Measurements from ENCODE around the gene RBM15. TPM values are rescaled to one million over a fixed set of nuclear protein-coding genes. Genes with fewer than 3 reads are reported as not detected.

RBM15 gene
- total and polyA plus RNA-seq, 2 of the 4 experiments (the other 2 are of a cell fraction) = 6.3 to 31.7 TPM

DNA sequence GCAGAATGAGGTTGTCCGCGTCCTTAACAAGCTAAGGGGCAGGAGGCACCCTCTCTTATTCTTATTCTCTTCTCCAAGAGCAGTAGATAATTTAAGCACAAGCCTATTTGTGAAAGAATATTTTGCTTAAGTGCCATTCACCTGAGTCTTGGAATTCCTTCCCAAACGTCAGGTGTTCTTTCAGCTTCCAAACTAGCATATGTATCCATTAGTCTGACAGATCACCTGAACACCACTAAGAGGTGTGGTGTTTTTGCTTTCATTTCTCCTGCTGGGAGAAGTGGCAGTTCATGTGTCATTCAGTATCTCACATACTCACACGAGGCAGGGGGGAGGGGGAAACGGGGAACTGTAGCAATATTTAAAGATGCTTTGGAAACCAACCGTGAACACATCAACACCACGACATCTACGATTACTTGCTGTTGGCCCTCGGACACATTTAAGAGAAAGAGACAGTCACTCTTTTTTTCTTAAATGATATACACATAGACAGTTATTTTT lies 45.5 kb upstream of the RBM15 start:
- dilution Hi-C loops (cut with HindIII; ENCODE audit: low sequenced_read_pairs, unreplicated experiment) (no loop called here), in situ Hi-C loops (cut with MboI; ENCODE audit: low sequenced_read_pairs) (no loop called here), intact Hi-C loops (cut with micrococcal nuclease) (loop anchor here (5.0 kb wide), 1 partner anchor 46 kb away; no protein-coding TSS in a partner anchor)
- H4K5ac ChIP-seq (ENCODE audit: low read depth, low read length) = no peak overlapping the region
- H2AFZ ChIP-seq (replicated peaks; ENCODE audit: low read length, poor library complexity) = no peak overlapping the region
- CTCF ChIA-PET = no interaction called here
- WGBS, 2 experiments (ENCODE audit: extremely low coverage in 2 of 2, insufficient read length in 1 of 2) = no CpG with 5 or more reads among the region's 9 CpGs
- no peak for ATAC-seq (ENCODE audit: low read depth)
- no peak overlapping the region for H3K4me3 ChIP-seq (ENCODE audit: insufficient read depth, low read depth, low read length)
- no peak overlapping the region for H3K14ac ChIP-seq (replicated peaks; ENCODE audit: low read depth, low read length)
- no peak overlapping the region for H3K9ac ChIP-seq (ENCODE audit: low read depth, low read length)
- no peaks in the 10 kb centered on the region for H3K36me3 ChIP-seq (ENCODE audit: control insufficient read depth, insufficient read depth, low read length)
- DNase-seq = no peak
- H4K8ac ChIP-seq (ENCODE audit: low read depth in 2 of 2, low read length in 2 of 2) = no peak overlapping the region
- H3K56ac ChIP-seq (ENCODE audit: extremely low read depth, insufficient read depth, low read length) = no peak overlapping the region
- no TSS peak for BruUV-seq (replicated peaks)
- H3K23ac ChIP-seq (ENCODE audit: low read depth, low read length) = no peak overlapping the region
- H2AK5ac ChIP-seq (ENCODE audit: low read depth, low read length) = no peak overlapping the region
- H3K27ac ChIP-seq (ENCODE audit: insufficient read depth, low read length) = no peak overlapping the region
- no peaks in the 10 kb centered on the region for H3K9me1 ChIP-seq (ENCODE audit: insufficient read depth, low read length)
- H3K27me3 ChIP-seq (ENCODE audit: control insufficient read depth, insufficient read depth, low read length) = peaks cover 24% of the 10 kb centered on the region
- no peak overlapping the region for H3K18ac ChIP-seq (ENCODE audit: low read depth, low read length)
- no peak overlapping the region for H2BK15ac ChIP-seq (ENCODE audit: low read depth, low read length)
- no peak overlapping the region for H2AK9ac ChIP-seq (replicated peaks; ENCODE audit: low read depth, low read length, poor library complexity)
- TF ChIP-seq RCOR1 (IDR thresholded peaks at IDR 0.05; ENCODE audit: insufficient replicate concordance, low read length) (no peak), MXI1 (IDR thresholded peaks at IDR 0.05; ENCODE audit: borderline replicate concordance, low read depth, low read length) (no peak), BHLHE40 (IDR thresholded peaks at IDR 0.05; ENCODE audit: low read depth, low read length) (no peak), CEBPB (IDR thresholded peaks at IDR 0.05; ENCODE audit: low read depth, low read length) (no peak), MAFK (IDR thresholded peaks at IDR 0.05; ENCODE audit: low read depth, low read length) (no peak), SMC3 (IDR thresholded peaks at IDR 0.05; ENCODE audit: low read depth, low read length) (no peak)
- H3K4me2 ChIP-seq (ENCODE audit: low read depth, low read length) = no peak overlapping the region
- no peaks in the 10 kb centered on the region for H4K20me1 ChIP-seq (ENCODE audit: insufficient read depth, low read length)
- H2BK5ac ChIP-seq (ENCODE audit: low read depth, low read length, poor library complexity, severe bottlenecking) = no peak overlapping the region
- no peaks in the 10 kb centered on the region; the same call in 1 of the 2 replicates for H3K4me1 ChIP-seq (ENCODE audit: control insufficient read depth, insufficient read depth, low read length)
- no peak overlapping the region for H4K91ac ChIP-seq (ENCODE audit: insufficient read depth, low read depth, low read length)
- no peak overlapping the region for H2BK20ac ChIP-seq (ENCODE audit: low read depth, low read length)
- no peak overlapping the region for H2BK120ac ChIP-seq (ENCODE audit: low read depth, low read length)
- H3K9me3 ChIP-seq (ENCODE audit: control insufficient read depth, insufficient read depth, low read length) = no peaks in the 10 kb centered on the region
- H3K4ac ChIP-seq (ENCODE audit: low read depth, low read length) = no peak overlapping the region
- no peaks in the 10 kb centered on the region for H3K79me1 ChIP-seq (ENCODE audit: low read depth in 1 of 2, low read length in 2 of 2)
- POLR2A ChIA-PET (ENCODE audit: unreplicated experiment) = no interaction called here

Measured in IMR-90 (cell line).